ENCODE data around the gene PTTG1IP2. TPM values are rescaled to one million over a fixed set of nuclear protein-coding genes. Genes with fewer than 3 reads are reported as not detected.

The PTTG1IP2 gene
- polyA plus RNA-seq, 3 donors: 0.50 TPM; not detected in 2

DNA sequence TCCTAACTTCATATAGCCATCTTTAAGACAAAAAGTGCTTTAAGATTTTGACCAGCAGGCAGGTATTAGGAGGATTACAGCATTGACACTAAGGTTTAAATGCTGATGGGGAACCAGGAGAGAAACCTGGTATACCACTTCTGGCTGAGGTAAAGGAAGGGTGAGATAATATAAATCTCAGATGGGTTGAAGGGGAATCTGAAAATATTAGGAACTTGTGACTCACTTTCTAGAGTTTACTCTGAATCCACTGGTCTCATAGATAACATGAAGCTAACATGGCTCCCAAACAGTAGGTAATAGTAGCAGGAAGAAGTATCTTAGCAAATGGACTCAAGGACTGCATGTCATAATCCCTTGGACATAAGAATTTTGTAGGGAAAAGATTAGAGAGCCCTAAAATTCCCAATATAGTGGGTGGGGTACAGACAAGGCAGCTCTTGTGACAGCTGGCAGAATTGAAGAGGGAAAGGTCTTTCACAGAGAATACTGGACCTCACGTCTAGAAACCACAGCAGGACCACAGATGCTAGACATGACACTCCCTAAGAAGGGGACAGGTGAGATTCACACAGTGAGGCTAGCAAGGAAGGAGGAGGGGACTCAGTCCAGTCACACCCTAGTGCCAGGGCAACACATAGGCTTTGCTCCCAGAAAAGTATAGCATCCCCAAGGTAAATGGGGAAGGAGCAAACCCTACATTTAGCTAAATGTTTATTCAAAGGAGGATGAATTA is 3.5 kb downstream of the PTTG1IP2 start:
- no peak for DNase-seq (ENCODE audit: extremely low read depth in 1 of 11, low read depth in 9 of 11, low spot score in 4 of 11)

DNA sequence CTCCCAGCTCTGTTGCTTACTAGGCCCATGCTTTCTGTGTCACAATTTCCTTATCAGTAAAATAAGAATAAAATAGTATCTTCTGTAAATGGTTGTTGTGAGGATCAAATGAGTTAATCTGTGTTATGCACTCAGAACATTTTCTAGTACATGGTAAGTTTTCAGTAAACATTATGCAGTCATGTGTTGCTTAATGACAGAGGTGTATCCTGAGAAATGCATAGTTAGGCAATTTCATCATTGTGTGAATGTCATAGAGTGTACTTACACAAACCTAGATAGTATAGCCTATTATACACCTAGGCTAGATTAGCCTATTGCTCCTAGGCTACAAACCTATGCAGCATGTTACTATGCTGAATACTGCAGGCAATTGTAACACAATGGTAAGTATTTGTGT is 4.4 kb downstream of the PTTG1IP2 start:
- no peak for DNase-seq (ENCODE audit: extremely low read depth in 1 of 11, low read depth in 9 of 11, low spot score in 4 of 11)

DNA sequence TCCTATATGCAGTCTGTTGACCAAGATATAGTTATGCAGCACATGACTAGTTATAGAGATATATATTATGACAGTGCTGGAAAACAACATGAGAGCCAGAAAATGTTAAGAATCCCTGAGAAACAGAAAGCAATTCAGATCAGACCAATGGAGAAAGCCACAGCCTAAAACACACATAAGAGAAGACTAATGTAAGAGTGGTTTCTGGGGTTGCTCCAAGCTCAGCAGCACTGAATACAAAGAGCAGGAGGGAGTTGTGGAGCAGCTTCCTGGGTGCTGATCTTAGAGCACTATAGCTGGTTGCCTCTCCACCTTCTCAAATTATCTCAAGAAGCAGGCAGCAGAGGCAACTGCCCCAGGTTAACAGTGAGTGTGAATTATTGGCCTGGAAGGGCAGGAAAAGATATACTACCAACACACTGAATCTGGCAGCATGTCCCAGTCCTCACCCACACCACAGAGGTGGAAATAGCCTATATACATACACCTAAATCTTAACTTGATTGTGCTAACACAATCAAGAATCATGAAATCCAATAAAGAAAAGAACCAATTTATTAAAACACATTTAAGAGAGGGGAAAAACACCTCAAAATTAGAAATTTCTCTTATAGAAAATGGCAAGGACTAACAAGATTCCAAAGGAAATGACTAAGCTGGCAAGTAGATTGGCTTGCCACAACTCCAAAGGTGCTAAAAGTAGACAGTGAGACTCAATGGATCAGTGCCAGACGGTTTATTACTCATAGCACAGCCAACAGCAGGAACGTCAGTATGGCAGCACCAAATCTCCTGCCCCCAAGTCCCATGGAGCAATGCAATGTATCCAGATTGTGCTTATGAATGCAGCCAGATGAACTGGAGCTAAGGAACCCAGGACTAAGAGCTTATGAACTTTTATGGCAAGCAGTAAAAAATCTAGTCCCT is 5.1 kb downstream of the PTTG1IP2 start:
- no peak for DNase-seq (ENCODE audit: extremely low read depth in 1 of 11, low read depth in 9 of 11, low spot score in 4 of 11)

DNA sequence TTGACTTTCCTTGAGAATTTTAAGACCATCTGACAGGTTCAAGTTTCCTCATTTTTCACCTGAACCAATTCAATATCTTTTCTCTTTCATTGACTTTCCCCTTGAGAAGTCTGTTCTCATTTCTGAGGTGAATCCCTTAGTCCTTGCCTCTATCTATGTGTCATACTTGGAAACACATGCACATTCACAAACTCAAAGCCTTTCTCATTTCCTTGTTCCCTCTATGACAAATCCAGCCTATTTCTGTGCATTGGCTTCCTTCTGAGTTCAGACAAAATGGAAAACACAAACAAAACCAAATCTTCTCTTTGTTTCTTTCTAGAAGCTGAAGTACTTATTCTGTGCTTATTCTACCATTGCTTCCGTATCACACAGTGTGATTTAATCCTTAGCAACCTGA is 13.8 kb downstream of the PTTG1IP2 start:
- DNase-seq (ENCODE audit: extremely low read depth in 1 of 11, low read depth in 9 of 11, low spot score in 4 of 11): no peak

DNA sequence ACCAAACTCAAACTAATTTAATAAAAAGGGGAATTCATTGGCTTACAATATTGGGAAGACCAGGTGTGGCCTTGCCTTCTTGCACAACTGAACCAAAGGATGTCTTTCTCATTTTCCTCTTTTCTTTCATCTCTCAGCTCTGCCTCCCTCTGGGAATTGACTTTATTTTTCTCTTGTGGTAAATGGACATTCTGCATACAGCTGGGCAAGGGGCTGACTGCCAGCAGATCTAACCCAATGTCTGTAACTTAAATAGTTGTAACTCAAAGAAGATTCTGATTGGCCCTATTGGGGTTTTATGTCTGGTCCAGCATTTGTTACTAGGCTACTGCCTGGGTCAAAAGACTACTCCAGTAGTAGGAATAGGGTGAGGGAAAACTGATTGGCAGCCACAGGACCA is 15.3 kb downstream of the PTTG1IP2 start:
- DNase-seq (ENCODE audit: extremely low read depth in 1 of 11, low read depth in 9 of 11, low spot score in 4 of 11): no peak

DNA sequence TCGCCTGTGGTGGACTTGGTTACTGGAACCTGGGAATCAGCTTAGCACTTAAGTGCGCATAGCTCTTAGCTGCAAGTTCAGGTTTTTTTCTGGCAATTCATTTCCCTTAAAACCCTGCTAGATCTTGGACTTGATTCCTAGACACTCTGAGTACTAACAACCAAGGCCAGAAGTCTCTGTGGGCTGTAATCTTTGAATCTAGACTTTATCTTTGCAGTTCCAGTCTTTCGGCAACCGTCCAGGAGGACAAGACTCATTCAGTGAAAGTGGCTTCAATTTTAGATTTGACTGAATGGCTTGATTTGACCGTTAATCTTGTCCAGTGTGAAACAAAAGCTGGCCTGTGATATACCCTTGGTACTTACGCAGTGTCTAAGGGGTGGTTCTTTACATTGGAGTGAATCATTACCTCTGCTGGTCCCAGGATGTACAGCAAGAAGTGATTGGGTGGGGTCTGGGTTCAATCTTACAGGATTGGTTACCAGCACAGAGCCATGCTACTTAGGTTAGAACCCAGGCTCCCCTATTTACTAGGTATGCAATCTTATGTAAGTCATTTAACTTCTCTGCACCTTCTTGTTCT is 16.4 kb downstream of the PTTG1IP2 start:
- no peak for DNase-seq (ENCODE audit: extremely low read depth in 1 of 11, low read depth in 9 of 11, low spot score in 4 of 11)

DNA sequence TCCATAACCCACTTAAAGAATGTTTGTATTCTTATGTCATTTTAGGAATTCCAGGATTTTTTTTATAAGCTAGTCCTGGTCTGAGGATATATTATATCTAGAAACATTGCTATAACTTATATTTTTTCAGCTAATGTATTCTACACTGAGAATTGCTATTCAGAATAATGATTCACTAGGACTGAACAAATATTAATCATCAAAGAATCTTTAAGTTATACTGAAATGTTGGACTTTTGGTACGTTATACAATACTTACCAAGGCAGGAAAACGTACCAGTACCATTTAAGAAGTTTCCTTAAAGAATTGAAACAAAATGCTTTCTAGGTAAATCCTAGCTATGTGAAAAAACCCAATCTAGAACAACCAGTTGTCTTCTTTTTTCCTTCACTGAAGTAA is 18.4 kb downstream of the PTTG1IP2 start:
- DNase-seq (ENCODE audit: extremely low read depth in 1 of 11, low read depth in 9 of 11, low spot score in 4 of 11): no peak

DNA sequence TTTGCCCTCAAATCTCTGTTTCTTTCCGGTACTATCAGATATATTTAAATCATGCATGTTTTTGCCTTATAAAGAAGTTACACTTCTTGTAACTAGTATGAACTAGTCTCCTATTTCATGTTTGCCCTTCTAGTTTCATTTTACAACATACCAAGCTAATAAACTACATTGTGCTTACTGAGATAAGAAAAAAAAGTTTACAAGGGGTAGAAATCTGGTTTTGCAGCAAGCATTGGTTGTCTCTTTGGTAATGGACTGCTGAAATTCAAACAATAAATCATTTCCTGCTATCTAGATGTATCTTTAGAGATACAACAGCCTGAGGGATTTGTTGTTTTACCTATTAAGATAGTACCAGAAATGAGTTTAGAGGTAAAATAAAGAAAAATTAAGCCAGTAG is 18.8 kb downstream of the PTTG1IP2 start:
- DNase-seq (ENCODE audit: extremely low read depth in 1 of 11, low read depth in 9 of 11, low spot score in 4 of 11): no peak

DNA sequence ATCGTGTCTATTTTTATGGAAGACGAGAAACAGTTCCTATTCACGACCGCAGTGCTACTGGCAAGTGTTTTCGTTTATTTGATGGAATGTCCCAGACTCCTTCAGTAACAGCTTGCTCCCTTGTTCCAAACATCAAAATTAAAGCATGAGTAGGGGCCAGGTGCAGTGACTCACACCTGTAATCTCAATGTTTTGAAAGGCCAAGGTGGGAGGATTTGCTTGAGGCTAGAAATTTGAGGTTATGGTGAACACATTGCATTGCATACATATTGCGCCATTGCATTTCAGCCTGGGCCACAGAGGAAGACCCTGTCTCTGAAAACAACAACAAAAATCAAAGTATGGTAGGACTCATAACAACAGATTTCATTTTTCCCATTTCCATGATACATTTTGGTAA is 22.8 kb downstream of the PTTG1IP2 start:
- no peak for DNase-seq (ENCODE audit: extremely low read depth in 1 of 11, low read depth in 9 of 11, low spot score in 4 of 11)

DNA sequence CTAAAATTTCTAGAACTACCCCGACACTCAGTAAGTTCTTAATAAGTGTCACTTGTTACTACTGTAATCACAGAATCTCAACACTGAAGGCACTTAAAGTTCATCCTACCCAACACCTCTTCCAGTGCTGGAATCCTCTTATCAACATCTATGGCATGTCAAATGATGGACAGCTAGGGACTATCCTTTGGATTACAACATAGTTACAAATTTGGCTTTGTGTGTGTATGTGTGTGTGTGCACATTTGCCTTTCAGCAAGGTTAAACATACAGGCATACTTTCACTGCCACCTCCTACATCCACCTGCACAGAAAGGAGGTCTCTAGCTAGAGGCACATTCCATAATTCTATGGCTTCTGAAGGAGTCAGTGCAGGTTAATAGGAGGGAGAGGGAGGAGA is 25.8 kb downstream of the PTTG1IP2 start:
- no peak for DNase-seq (ENCODE audit: extremely low read depth in 1 of 11, low read depth in 9 of 11, low spot score in 4 of 11)

DNA sequence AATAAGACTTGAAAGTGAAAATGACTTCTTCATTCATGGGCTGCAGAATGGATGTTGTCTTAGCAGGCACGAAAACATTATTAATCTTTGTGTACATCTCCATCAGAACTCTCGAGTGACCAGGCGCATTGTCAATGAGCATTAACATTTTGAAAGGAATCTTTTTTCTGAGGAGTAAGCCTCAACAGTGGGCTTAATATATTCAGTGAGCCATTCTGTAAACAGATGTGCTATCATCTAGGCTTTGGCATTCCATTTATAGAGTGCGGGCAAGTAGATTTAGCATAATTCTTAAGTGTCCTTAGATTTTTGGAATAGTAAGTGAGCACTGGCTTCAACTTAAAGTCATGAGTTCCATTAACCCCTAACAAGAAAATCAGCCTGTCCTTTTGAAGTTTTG is 33.1 kb downstream of the PTTG1IP2 start:
- no peak for DNase-seq (ENCODE audit: extremely low read depth in 1 of 11, low read depth in 9 of 11, low spot score in 4 of 11)

DNA sequence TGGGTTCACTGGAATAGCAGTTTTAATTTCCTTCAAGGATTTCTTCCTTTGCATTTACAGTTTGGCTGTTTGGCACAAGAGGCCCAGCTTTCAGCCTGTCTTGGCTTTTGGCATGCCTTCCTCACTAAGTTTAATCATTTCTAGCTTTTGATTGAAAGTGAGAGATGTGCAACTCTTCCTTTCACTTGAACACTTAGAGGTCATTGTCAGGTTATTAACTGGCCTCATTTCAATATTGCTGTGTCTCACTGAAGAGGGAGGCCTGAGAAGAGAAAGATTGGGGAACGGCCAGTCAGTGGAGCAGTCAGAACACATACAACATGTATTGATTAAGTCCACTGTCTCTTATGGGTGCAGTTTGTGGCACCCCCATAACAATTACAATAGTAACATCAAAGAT is 33.9 kb downstream of the PTTG1IP2 start:
- no peak for DNase-seq (ENCODE audit: extremely low read depth in 1 of 11, low read depth in 9 of 11, low spot score in 4 of 11)

DNA sequence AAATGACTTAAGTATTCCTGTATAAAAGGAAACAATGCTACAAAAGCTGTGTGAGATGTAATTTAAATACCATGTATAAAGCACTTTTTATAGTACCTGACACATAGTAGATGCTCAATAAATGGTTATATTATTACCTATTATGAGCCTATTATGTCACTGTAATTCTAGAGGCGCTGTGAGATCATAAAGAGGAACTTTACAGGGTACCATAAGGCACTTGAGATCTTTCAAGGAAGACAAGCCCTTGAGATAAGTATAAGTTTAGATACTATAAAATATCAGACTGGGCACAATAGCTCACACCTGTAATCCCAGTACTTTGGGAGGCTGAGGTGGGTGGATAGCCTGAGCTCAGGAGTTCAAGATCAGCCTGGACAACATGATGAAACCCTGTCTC is 38.3 kb downstream of the PTTG1IP2 start:
- no peak for DNase-seq (ENCODE audit: extremely low read depth in 1 of 11, low read depth in 9 of 11, low spot score in 4 of 11)

DNA sequence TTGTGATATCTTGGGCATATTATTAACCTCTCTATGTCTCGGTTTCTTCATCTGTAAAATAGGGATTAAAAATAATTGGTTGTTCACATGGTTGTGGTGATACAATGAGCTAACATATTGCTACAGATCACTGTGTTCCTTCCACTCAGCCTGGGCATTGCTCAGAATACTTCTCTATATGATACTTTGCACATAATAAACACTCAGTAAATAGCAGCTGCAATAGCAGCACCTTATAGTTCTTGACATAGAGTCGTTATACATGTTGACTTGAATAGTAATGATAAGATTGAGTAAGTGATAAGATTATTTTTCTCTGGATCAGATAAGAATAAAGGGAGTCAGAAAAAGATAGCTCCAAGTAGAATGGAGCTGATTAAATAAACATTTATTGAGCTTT is 42.3 kb downstream of the PTTG1IP2 start:
- DNase-seq (ENCODE audit: extremely low read depth in 1 of 11, low read depth in 9 of 11, low spot score in 4 of 11): no peak

DNA sequence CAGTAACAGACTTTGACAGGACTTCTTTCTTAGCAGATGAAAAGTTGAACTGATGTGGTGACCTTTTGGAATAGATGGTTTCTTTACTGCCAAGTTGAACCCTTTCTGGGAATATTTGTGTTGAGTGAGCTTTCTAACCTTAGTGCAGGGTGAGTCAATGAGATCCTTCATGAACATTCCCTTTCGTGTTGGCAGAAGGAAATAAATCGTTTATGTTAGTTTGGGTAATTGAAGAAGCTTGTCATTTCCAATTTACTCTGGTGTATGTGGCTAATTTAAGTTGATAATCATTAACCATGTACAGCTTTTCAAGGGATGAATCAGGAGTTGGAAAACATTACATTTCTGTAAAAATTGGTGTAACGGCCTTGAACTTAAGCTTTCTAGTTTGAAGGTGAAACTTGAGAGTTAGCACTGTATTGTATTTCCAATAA is 43.4 kb downstream of the PTTG1IP2 start:
- DNase-seq (ENCODE audit: extremely low read depth in 1 of 11, low read depth in 9 of 11, low spot score in 4 of 11): peak in 1 of 11 donors; percentile 4

DNA sequence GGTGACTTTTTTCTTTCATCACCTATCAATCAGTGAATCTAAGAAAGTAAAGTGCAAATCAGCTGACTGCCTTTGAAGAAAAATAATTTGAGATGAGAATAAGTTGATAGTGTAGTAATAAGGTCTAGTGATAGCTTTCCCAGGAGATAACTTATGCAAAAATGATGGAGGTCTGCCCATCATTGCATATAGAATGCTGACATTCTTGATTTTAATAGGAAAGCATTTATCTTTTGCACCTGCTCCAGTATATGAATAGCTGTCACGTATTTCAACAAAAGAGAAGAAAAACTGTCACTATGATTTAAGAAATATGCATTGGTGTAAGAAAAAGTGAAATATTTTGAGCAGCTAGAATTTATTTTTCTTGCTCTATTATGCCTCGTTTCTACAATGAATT is 46.8 kb downstream of the PTTG1IP2 start:
- DNase-seq (ENCODE audit: extremely low read depth in 1 of 11, low read depth in 9 of 11, low spot score in 4 of 11): no peak

DNA sequence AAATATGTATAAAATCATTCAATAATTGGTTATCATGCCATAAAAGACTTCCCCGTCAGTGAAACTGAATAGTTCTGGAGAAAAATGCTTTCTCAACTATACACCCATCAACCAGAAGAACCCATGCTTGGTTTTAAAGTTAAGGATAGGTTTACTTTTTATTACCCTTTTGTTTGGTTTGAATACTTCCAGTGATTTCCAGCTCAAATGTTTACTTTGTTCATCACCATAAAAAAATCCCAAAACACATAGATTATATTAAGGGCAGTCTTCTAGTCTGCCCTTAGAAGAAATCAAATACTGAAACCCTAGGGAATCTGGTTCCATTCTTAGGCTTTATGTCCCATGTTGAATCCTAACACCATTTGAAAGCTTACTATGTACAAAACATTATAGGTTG is 49.2 kb downstream of the PTTG1IP2 start:
- DNase-seq (ENCODE audit: extremely low read depth in 1 of 11, low read depth in 9 of 11, low spot score in 4 of 11): no peak

DNA sequence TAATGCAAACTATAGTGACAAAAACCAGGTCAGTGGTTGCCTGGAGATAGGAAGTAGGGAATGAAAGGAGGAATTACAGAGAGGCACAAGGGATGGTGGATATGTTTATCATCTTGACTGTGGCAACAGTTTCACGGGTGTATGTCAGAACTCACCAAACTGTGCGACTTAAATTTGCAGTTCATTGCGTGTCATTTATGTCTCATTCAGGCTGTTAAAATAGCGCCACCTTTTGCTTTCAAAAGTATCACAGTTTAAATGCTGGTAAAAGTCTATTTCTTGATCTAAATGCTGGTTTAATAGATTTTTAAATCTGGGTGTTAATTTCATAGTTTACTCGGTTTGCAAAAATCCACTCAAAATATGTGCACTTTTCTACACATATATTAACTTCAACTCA is 51.0 kb downstream of the PTTG1IP2 start:
- no peak for DNase-seq (ENCODE audit: extremely low read depth in 1 of 11, low read depth in 9 of 11, low spot score in 4 of 11)

DNA sequence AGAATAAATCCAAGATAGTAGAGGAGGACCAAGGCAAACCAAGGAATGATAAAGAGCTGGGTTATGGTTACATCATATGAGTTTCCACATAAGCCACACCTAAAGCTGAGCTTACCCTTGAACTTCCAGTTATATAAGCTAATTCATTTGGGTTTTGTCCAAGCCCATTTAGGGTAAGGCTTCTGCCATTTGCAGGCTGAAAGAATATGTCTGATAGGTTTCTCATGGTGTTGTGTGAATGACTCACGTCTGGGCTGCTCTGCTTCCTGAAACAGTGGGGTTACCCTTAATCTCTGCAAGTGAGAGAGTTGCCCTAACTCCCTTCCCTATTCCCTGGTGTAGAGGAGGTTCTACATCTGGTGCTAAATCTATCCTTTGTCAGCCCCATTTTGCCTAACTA is 60.8 kb downstream of the PTTG1IP2 start:
- DNase-seq (ENCODE audit: extremely low read depth in 1 of 11, low read depth in 9 of 11, low spot score in 4 of 11): no peak
